ENCODE data around the gene SLC45A1.
A peak's percentile ranks its signal among the peaks of the same experiment; 100 is the strongest.

Gene SLC45A1

GRCh38 chr1:8284127-8284526, 33.8 kb upstream of the SLC45A1 start:
- Histone ChIP-seq H2AK5ac (ENCODE audit: low read depth, low read length) (no peak overlapping the region), H3K79me1 (ENCODE audit: low read depth, low read length) (no peaks in the 10 kb centered on the region), H2AFZ (ENCODE audit: low read length) (no peak overlapping the region), H3K4ac (ENCODE audit: low read length) (no peak overlapping the region), H2BK15ac (ENCODE audit: low read length) (no peak overlapping the region), H2BK12ac (ENCODE audit: low read length) (no peak overlapping the region), H2BK5ac (ENCODE audit: low read length) (no peak overlapping the region), H3K4me1 (ENCODE audit: control insufficient read depth in 2 of 2, insufficient read depth in 1 of 2, low read depth in 1 of 2, low read length in 2 of 2) (peaks cover 4 to 8% of the 10 kb centered on the region in 2 donors), H4K91ac (ENCODE audit: low read depth, low read length, poor library complexity) (no peak overlapping the region), H3K23ac (ENCODE audit: low read depth, low read length, poor library complexity) (no peak overlapping the region), H3K18ac (ENCODE audit: low read length) (no peak overlapping the region), H3K9me3 (replicated peaks in 1 of 2; ENCODE audit: control insufficient read depth in 2 of 2, insufficient read depth in 1 of 2, low read depth in 1 of 2, low read length in 2 of 2) (no peaks in the 10 kb centered on the region), H3K36me3 (replicated peaks in 1 of 2; ENCODE audit: control insufficient read depth in 2 of 2, insufficient read depth in 2 of 2, low read length in 2 of 2) (no peaks in the 10 kb centered on the region), H2BK120ac (ENCODE audit: low read depth, low read length) (no peak overlapping the region), H3K9ac (ENCODE audit: low read depth, low read length, poor library complexity) (no peak overlapping the region), H3K4me2 (ENCODE audit: insufficient read depth, low read length, poor library complexity, severe bottlenecking) (no peak overlapping the region), H3K4me3 (ENCODE audit: low read length in 2 of 2) (no peak overlapping the region), H3K27ac (replicated peaks; ENCODE audit: low read length) (no peak overlapping the region), H4K8ac (ENCODE audit: low read depth, low read length) (no peak overlapping the region), H3K27me3 (ENCODE audit: control insufficient read depth in 3 of 3, insufficient read depth in 3 of 3, low read depth in 1 of 3, low read length in 3 of 3) (no peaks in the 10 kb centered on the region), H3K14ac (ENCODE audit: low read length) (no peak overlapping the region)
- WGBS, 2 donors (ENCODE audit: extremely low coverage in 2 of 2, insufficient read length in 2 of 2, insufficient replicate concordance in 1 of 2), result no CpG with 5 or more reads among the region's 5 CpGs
- DNase-seq (ENCODE audit: low spot score), result no peak

DNA sequence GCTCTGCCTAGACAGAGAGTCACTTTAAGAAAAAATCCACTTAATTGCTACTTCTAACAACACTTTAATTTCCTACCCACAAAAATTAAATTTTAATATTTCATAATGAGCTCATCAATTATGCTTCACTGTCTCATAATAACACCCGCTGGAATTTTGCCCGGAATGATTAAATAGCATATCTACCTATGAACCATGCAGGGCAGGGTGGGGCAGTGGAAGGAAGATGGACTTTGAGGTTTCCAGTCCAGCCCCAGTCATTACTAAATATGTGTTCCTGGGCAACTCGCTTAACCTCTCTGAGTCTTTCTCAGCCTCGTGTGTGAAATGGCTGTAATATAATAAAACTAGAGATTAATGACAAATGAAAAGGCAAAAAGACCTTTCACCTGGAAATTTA, 32.8 kb upstream of the SLC45A1 start:
- H3K18ac ChIP-seq (ENCODE audit: low read length), result no peak overlapping the region
- DNase-seq (ENCODE audit: low spot score), result no peak
- no peaks in the 10 kb centered on the region for H3K27me3 ChIP-seq (ENCODE audit: control insufficient read depth in 3 of 3, insufficient read depth in 3 of 3, low read depth in 1 of 3, low read length in 3 of 3)
- H2AFZ ChIP-seq (ENCODE audit: low read length), result no peak overlapping the region
- H3K4me3 ChIP-seq (ENCODE audit: low read length in 2 of 2), result no peak overlapping the region
- no peak overlapping the region for H3K27ac ChIP-seq (replicated peaks; ENCODE audit: low read length)
- H3K36me3 ChIP-seq (replicated peaks in 1 of 2; ENCODE audit: control insufficient read depth in 2 of 2, insufficient read depth in 2 of 2, low read length in 2 of 2), result no peaks in the 10 kb centered on the region
- no peak overlapping the region for H3K4me2 ChIP-seq (ENCODE audit: insufficient read depth, low read length, poor library complexity, severe bottlenecking)
- H4K8ac ChIP-seq (ENCODE audit: low read depth, low read length), result no peak overlapping the region
- no CpG with 5 or more reads among the region's 4 CpGs for WGBS, 2 donors (ENCODE audit: extremely low coverage in 2 of 2, insufficient read length in 2 of 2, insufficient replicate concordance in 1 of 2)
- H3K4ac ChIP-seq (ENCODE audit: low read length), result no peak overlapping the region
- H2BK5ac ChIP-seq (ENCODE audit: low read length), result no peak overlapping the region
- no peak overlapping the region for H3K23ac ChIP-seq (ENCODE audit: low read depth, low read length, poor library complexity)
- no peak overlapping the region for H3K14ac ChIP-seq (ENCODE audit: low read length)
- H3K4me1 ChIP-seq (ENCODE audit: control insufficient read depth in 2 of 2, insufficient read depth in 1 of 2, low read depth in 1 of 2, low read length in 2 of 2), result peaks cover 4 to 8% of the 10 kb centered on the region in 2 donors
- H4K91ac ChIP-seq (ENCODE audit: low read depth, low read length, poor library complexity), result no peak overlapping the region
- H2BK120ac ChIP-seq (ENCODE audit: low read depth, low read length), result no peak overlapping the region
- no peak overlapping the region for H3K9ac ChIP-seq (ENCODE audit: low read depth, low read length, poor library complexity)
- no peaks in the 10 kb centered on the region for H3K9me3 ChIP-seq (replicated peaks in 1 of 2; ENCODE audit: control insufficient read depth in 2 of 2, insufficient read depth in 1 of 2, low read depth in 1 of 2, low read length in 2 of 2)
- H2BK12ac ChIP-seq (ENCODE audit: low read length), result no peak overlapping the region
- H2BK15ac ChIP-seq (ENCODE audit: low read length), result no peak overlapping the region
- H3K79me1 ChIP-seq (ENCODE audit: low read depth, low read length), result no peaks in the 10 kb centered on the region
- H2AK5ac ChIP-seq (ENCODE audit: low read depth, low read length), result no peak overlapping the region

GRCh38 chr1:8285965-8286364, 31.9 kb upstream of the SLC45A1 start:
- no peak overlapping the region for H3K27ac ChIP-seq (replicated peaks; ENCODE audit: low read length)
- no peak overlapping the region for H3K23ac ChIP-seq (ENCODE audit: low read depth, low read length, poor library complexity)
- H2BK120ac ChIP-seq (ENCODE audit: low read depth, low read length), result no peak overlapping the region
- no peak overlapping the region for H3K9ac ChIP-seq (ENCODE audit: low read depth, low read length, poor library complexity)
- no peak overlapping the region for H2BK15ac ChIP-seq (ENCODE audit: low read length)
- H3K9me3 ChIP-seq (replicated peaks in 1 of 2; ENCODE audit: control insufficient read depth in 2 of 2, insufficient read depth in 1 of 2, low read depth in 1 of 2, low read length in 2 of 2), result no peaks in the 10 kb centered on the region
- H2AFZ ChIP-seq (ENCODE audit: low read length), result no peak overlapping the region
- no peak overlapping the region for H3K18ac ChIP-seq (ENCODE audit: low read length)
- no peaks in the 10 kb centered on the region for H3K79me1 ChIP-seq (ENCODE audit: low read depth, low read length)
- no peak overlapping the region for H2BK5ac ChIP-seq (ENCODE audit: low read length)
- WGBS, 2 donors (ENCODE audit: extremely low coverage in 2 of 2, insufficient read length in 2 of 2, insufficient replicate concordance in 1 of 2), result no CpG with 5 or more reads among the region's 2 CpGs
- no peaks in the 10 kb centered on the region for H3K27me3 ChIP-seq (ENCODE audit: control insufficient read depth in 3 of 3, insufficient read depth in 3 of 3, low read depth in 1 of 3, low read length in 3 of 3)
- no peaks in the 10 kb centered on the region for H3K36me3 ChIP-seq (replicated peaks in 1 of 2; ENCODE audit: control insufficient read depth in 2 of 2, insufficient read depth in 2 of 2, low read length in 2 of 2)
- peaks cover 4 to 8% of the 10 kb centered on the region in 2 donors for H3K4me1 ChIP-seq (ENCODE audit: control insufficient read depth in 2 of 2, insufficient read depth in 1 of 2, low read depth in 1 of 2, low read length in 2 of 2)
- no peak overlapping the region for H2AK5ac ChIP-seq (ENCODE audit: low read depth, low read length)
- H3K4ac ChIP-seq (ENCODE audit: low read length), result no peak overlapping the region
- DNase-seq (ENCODE audit: low spot score), result no peak
- H3K14ac ChIP-seq (ENCODE audit: low read length), result no peak overlapping the region
- H3K4me2 ChIP-seq (ENCODE audit: insufficient read depth, low read length, poor library complexity, severe bottlenecking), result no peak overlapping the region
- H4K91ac ChIP-seq (ENCODE audit: low read depth, low read length, poor library complexity), result no peak overlapping the region
- no peak overlapping the region for H4K8ac ChIP-seq (ENCODE audit: low read depth, low read length)
- no peak overlapping the region for H3K4me3 ChIP-seq (ENCODE audit: low read length in 2 of 2)
- H2BK12ac ChIP-seq (ENCODE audit: low read length), result no peak overlapping the region

- Histone ChIP-seq H2BK5ac (ENCODE audit: low read length) (no peak overlapping the region), H3K18ac (ENCODE audit: low read length) (no peak overlapping the region), H3K36me3 (replicated peaks in 1 of 2; ENCODE audit: control insufficient read depth in 2 of 2, insufficient read depth in 2 of 2, low read length in 2 of 2) (no peaks in the 10 kb centered on the region), H2AFZ (ENCODE audit: low read length) (no peak overlapping the region), H4K91ac (ENCODE audit: low read depth, low read length, poor library complexity) (no peak overlapping the region), H3K79me1 (ENCODE audit: low read depth, low read length) (no peaks in the 10 kb centered on the region), H4K8ac (ENCODE audit: low read depth, low read length) (no peak overlapping the region), H2BK120ac (ENCODE audit: low read depth, low read length) (no peak overlapping the region), H3K27ac (replicated peaks; ENCODE audit: low read length) (no peak overlapping the region), H3K14ac (ENCODE audit: low read length) (no peak overlapping the region), H3K9ac (ENCODE audit: low read depth, low read length, poor library complexity) (no peak overlapping the region), H2BK15ac (ENCODE audit: low read length) (no peak overlapping the region), H3K4me3 (ENCODE audit: low read length in 2 of 2) (no peak overlapping the region), H3K27me3 (ENCODE audit: control insufficient read depth in 3 of 3, insufficient read depth in 3 of 3, low read depth in 1 of 3, low read length in 3 of 3) (peaks cover 0 to 3% (median 0%) of the 10 kb centered on the region in 3 experiments), H3K4me2 (ENCODE audit: insufficient read depth, low read length, poor library complexity, severe bottlenecking) (no peak overlapping the region), H3K23ac (ENCODE audit: low read depth, low read length, poor library complexity) (no peak overlapping the region), H3K9me3 (replicated peaks in 1 of 2; ENCODE audit: control insufficient read depth in 2 of 2, insufficient read depth in 1 of 2, low read depth in 1 of 2, low read length in 2 of 2) (no peaks in the 10 kb centered on the region), H3K4me1 (ENCODE audit: control insufficient read depth in 2 of 2, insufficient read depth in 1 of 2, low read depth in 1 of 2, low read length in 2 of 2) (peaks cover 0 to 3% of the 10 kb centered on the region in 2 donors), H3K4ac (ENCODE audit: low read length) (no peak overlapping the region), H2BK12ac (ENCODE audit: low read length) (no peak overlapping the region), H2AK5ac (ENCODE audit: low read depth, low read length) (peak overlapping the region; percentile 75)
- no peak for DNase-seq (ENCODE audit: low spot score)
- no CpG with 5 or more reads among the region's 6 CpGs for WGBS, 2 donors (ENCODE audit: extremely low coverage in 2 of 2, insufficient read length in 2 of 2, insufficient replicate concordance in 1 of 2)
These were observed 24.8 kb upstream of the SLC45A1 start for GRCh38 chr1:8293118-8293517.

All from neuronal stem cell (in vitro differentiated cells).